ENCODE measurements around the gene AVEN. TPM values are rescaled to one million over a fixed set of nuclear protein-coding genes. Genes with fewer than 3 reads are reported as not detected.

Gene AVEN
- total RNA-seq, 4 donors from 2014 or later: 5.9 to 14.8 (median 13.5) TPM

DNA sequence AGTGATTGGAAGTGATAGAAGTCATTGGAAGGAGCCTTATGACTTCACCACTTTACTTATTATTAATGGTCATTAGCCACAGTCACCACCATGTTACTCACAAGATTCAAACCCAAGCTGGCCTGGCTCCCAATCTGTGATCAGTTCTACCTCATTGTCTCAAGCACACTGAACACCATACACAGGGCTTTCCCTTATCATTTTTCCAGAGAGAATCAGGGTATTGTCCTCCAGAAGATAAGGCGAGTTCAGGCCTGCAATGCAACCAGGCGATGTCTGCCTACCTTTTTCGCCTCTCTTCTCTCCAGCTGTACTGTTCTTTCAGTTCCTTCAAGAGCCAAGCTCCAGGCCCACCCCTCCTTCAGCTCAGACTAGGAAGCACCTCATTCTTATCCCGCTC lies 37.8 kb upstream of the AVEN start:
- no peak for DNase-seq (ENCODE audit: low spot score in 2 of 2)
- no peak for TF ChIP-seq POLR2AphosphoS5 (IDR thresholded peaks at IDR 0.05)
- no peak for TF ChIP-seq POLR2A (IDR thresholded peaks at IDR 0.05)
- TF ChIP-seq EP300 (IDR thresholded peaks at IDR 0.05): no peak
- TF ChIP-seq, protein P1, sequence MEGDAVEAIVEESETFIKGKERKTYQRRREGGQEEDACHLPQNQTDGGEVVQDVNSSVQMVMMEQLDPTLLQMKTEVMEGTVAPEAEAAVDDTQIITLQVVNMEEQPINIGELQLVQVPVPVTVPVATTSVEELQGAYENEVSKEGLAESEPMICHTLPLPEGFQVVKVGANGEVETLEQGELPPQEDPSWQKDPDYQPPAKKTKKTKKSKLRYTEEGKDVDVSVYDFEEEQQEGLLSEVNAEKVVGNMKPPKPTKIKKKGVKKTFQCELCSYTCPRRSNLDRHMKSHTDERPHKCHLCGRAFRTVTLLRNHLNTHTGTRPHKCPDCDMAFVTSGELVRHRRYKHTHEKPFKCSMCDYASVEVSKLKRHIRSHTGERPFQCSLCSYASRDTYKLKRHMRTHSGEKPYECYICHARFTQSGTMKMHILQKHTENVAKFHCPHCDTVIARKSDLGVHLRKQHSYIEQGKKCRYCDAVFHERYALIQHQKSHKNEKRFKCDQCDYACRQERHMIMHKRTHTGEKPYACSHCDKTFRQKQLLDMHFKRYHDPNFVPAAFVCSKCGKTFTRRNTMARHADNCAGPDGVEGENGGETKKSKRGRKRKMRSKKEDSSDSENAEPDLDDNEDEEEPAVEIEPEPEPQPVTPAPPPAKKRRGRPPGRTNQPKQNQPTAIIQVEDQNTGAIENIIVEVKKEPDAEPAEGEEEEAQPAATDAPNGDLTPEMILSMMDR (IDR thresholded peaks at IDR 0.05): no peak

GRCh38 chr15:34070003-34070402 lies 31.0 kb upstream of the AVEN start:
- Histone ChIP-seq H3K9me3 (no peaks in the 10 kb centered on the region), H3K27ac (no peak overlapping the region), H3K36me3 (no peaks in the 10 kb centered on the region), H3K27me3 (no peaks in the 10 kb centered on the region), H3K4me1 (peaks cover 19% of the 10 kb centered on the region), H3K4me3 (no peak overlapping the region)
- no peak for DNase-seq (ENCODE audit: low spot score in 2 of 2)
- WGBS: 78% methylated on average over 6 of the region's 6 CpGs
- TF ChIP-seq POLR2A (IDR thresholded peaks at IDR 0.05) (no peak), EP300 (IDR thresholded peaks at IDR 0.05) (no peak), POLR2AphosphoS5 (IDR thresholded peaks at IDR 0.05) (no peak)
- TF ChIP-seq, protein P1 (IDR thresholded peaks at IDR 0.05): no peak

More for the DNA sequence above, 37.8 kb upstream of the AVEN start:
- WGBS: 69% methylated on average over 4 of the region's 4 CpGs
- no peaks in the 10 kb centered on the region for H3K9me3 ChIP-seq
- H3K4me1 ChIP-seq: peaks cover 20% of the 10 kb centered on the region
- no peak overlapping the region for H3K4me3 ChIP-seq
- no peaks in the 10 kb centered on the region for H3K27me3 ChIP-seq
- no peaks in the 10 kb centered on the region for H3K36me3 ChIP-seq
- H3K27ac ChIP-seq: peak overlapping the region; percentile 34

DNA sequence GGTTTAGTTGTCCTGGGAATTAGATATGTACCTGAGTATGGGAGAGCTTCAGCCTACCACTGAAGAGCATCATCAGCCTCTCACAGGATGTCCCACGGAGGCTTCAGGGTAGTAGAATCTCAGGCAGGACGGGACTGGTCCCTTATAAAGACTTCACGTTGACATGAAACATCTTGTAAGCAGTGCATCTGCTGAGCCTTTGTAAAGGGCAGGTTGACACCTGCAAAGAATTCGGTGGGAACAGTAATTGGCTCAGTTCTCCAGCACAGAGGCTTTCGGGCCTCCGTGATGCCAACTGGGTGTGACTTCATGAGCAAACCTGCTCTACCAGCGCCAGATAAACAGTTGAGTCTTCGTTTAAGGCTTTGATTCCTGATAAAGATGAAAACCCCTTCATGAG lies 26.9 kb upstream of the AVEN start:
- DNase-seq (ENCODE audit: low spot score in 2 of 2): no peak
- H3K9me3 ChIP-seq: no peaks in the 10 kb centered on the region
- 57% methylated on average over 8 of the region's 8 CpGs for WGBS
- H3K36me3 ChIP-seq: no peaks in the 10 kb centered on the region
- TF ChIP-seq, protein P1 (IDR thresholded peaks at IDR 0.05): no peak
- peak in 1 of 3 donors; percentile 7 for TF ChIP-seq POLR2AphosphoS5 (IDR thresholded peaks at IDR 0.05)
- peak overlapping the region; percentile 77 for H3K27ac ChIP-seq
- H3K4me1 ChIP-seq: peaks cover 22% of the 10 kb centered on the region
- no peaks in the 10 kb centered on the region for H3K27me3 ChIP-seq
- H3K4me3 ChIP-seq: no peak overlapping the region

- H3K27me3 ChIP-seq: no peaks in the 10 kb centered on the region
- no peaks in the 10 kb centered on the region for H3K36me3 ChIP-seq
- WGBS: 74% methylated on average over 3 of the region's 3 CpGs
- DNase-seq (ENCODE audit: low spot score in 2 of 2): no peak
- H3K27ac ChIP-seq: peak overlapping the region; percentile 48
- TF ChIP-seq POLR2AphosphoS5 (IDR thresholded peaks at IDR 0.05) (no peak), POLR2A (IDR thresholded peaks at IDR 0.05) (no peak), EP300 (IDR thresholded peaks at IDR 0.05) (no peak)
- TF ChIP-seq, protein P1 (IDR thresholded peaks at IDR 0.05): no peak
- H3K4me1 ChIP-seq: peaks cover 22% of the 10 kb centered on the region
- no peaks in the 10 kb centered on the region for H3K9me3 ChIP-seq
- H3K4me3 ChIP-seq: no peak overlapping the region
These were observed 26.3 kb upstream of the AVEN start for GRCh38 chr15:34065261-34065660.

DNA sequence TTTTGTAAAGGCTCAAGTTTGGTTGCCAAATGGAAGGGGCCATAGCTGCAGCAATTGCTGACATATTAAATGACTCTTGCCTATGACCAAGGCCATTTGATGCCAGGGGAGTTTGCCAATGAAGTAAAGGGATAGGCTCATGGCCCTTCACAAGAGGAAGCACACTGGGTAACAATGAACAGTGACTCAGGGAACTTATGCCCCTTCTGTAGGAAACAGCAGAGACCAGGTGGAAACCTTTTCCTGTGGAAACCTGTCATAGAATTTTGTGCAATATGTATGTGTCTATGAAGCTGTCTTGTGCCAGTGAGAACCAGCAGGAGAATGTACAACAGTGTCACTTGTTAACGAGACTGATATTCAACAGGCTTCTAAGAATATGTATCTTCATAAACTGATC lies 25.4 kb upstream of the AVEN start:
- DNase-seq (ENCODE audit: low spot score in 2 of 2): no peak
- TF ChIP-seq POLR2AphosphoS5 (IDR thresholded peaks at IDR 0.05) (no peak), EP300 (IDR thresholded peaks at IDR 0.05) (no peak), POLR2A (IDR thresholded peaks at IDR 0.05) (no peak)
- TF ChIP-seq, protein P1 (IDR thresholded peaks at IDR 0.05): no peak
- no peaks in the 10 kb centered on the region for H3K9me3 ChIP-seq
- no peak overlapping the region for H3K27ac ChIP-seq
- 6% methylated on average over 1 of the region's 1 CpG for WGBS
- no peak overlapping the region for H3K4me3 ChIP-seq
- no peaks in the 10 kb centered on the region for H3K27me3 ChIP-seq
- no peaks in the 10 kb centered on the region for H3K36me3 ChIP-seq
- peaks cover 22% of the 10 kb centered on the region for H3K4me1 ChIP-seq
